Tibial artery (tissue), 4 donors: Measurements from ENCODE around the gene ANTXR2.

ENCODE experiments used
- DNase-seq, 2 donors: peaks; one replicate each; pipeline ENCODE4 v3.0.0-alpha.2; 2019
- H3K27ac ChIP-seq, 2 donors: fragments of 200-600 bp; sonication (generic) in 1 of 2; 1 replicate in 1 of 2; 2 replicates in 1 of 2; pipeline ENCODE4 v1.5.1; 2018 to 2019; ENCODE audit warnings: mild to moderate bottlenecking in 1 of 2
- H3K27me3 ChIP-seq, 2 donors: fragments of 200-600 bp; sonication (generic) in 1 of 2; one replicate each; pipeline versions ENCODE4 v1.5.1 to v1.6.0; 2016 to 2019
- H3K36me3 ChIP-seq, 3 donors: fragments of 200-600 bp; sonication (generic) in 2 of 3; one replicate each; pipeline ENCODE4 v1.5.1; 2016 to 2019; ENCODE audit warnings: mild to moderate bottlenecking in 2 of 3
- H3K4me1 ChIP-seq, 4 donors: fragments of 200-600 bp; sonication (generic) in 2 of 4; 1 replicate in 3 of 4; 2 replicates in 1 of 4; pipeline ENCODE4 v1.5.1; 2016 to 2019
- H3K4me3 ChIP-seq, 2 donors: fragments of 200-600 bp; sonication (generic) in 1 of 2; 1 replicate in 1 of 2; 2 replicates in 1 of 2; pipeline ENCODE4 v1.5.1; 2018 to 2019; ENCODE audit warnings: mild to moderate bottlenecking in 2 of 2
- H3K9me3 ChIP-seq, 3 donors: fragments of 200-600 bp; sonication (generic) in 1 of 3; one replicate each; pipeline ENCODE4 v1.5.1; 2016 to 2019
- CTCF ChIP-seq, 2 experiments: fragments of 200-600 bp in 1 of 2; fragments of 450-650 bp in 1 of 2; IDR thresholded peaks; one replicate each; pipeline ENCODE4 v1.5.1; 2017 to 2019; ENCODE audit warnings: antibody characterized with exemption in 2 of 2, mild to moderate bottlenecking in 1 of 2, moderate library complexity in 1 of 2
- intact Hi-C: fragments of 100-400 bp; cut with DNase I; formaldehyde crosslinking; loops from one replicate; pipeline ENCODE4 v1.15.0; 2023; ENCODE audit warnings: low total_unique reads

The ANTXR2 gene

GRCh38 chr4:80035336-80035735 lies 37.7 kb downstream of the ANTXR2 start:
- DNase-seq, result no peak
- intact Hi-C loops, result no loop called here
- TF ChIP-seq CTCF (IDR thresholded peaks at IDR 0.05), result no peak
- Histone ChIP-seq H3K4me1 (peaks cover 0 to 19% (median 0%) of the 10 kb centered on the region in 4 donors), H3K4me3 (no peak overlapping the region), H3K27ac (no peak overlapping the region), H3K9me3 (no peaks in the 10 kb centered on the region), H3K36me3 (peaks cover 3 to 23% (median 18%) of the 10 kb centered on the region in 3 donors), H3K27me3 (no peaks in the 10 kb centered on the region)

- DNase-seq, result no peak
- Histone ChIP-seq H3K9me3 (no peaks in the 10 kb centered on the region), H3K36me3 (peaks cover 12 to 36% (median 32%) of the 10 kb centered on the region in 3 donors), H3K27ac (no peak overlapping the region), H3K4me1 (peaks cover 0 to 19% (median 0%) of the 10 kb centered on the region in 4 donors), H3K27me3 (no peaks in the 10 kb centered on the region), H3K4me3 (no peak overlapping the region)
- TF ChIP-seq CTCF (IDR thresholded peaks at IDR 0.05), result no peak
- intact Hi-C loops, result no loop called here
Observed at GRCh38 chr4:80033581-80033980, 39.4 kb downstream of the ANTXR2 start.

GRCh38 chr4:80029364-80029763 lies 43.7 kb downstream of the ANTXR2 start:
- TF ChIP-seq CTCF (IDR thresholded peaks at IDR 0.05), result no peak
- Histone ChIP-seq H3K4me1 (no peaks in the 10 kb centered on the region), H3K36me3 (peaks cover 24 to 62% (median 49%) of the 10 kb centered on the region in 3 donors), H3K4me3 (no peak overlapping the region), H3K27me3 (no peaks in the 10 kb centered on the region), H3K9me3 (no peaks in the 10 kb centered on the region), H3K27ac (no peak overlapping the region)
- intact Hi-C loops, result no loop called here
- DNase-seq, result no peak

- no peak for TF ChIP-seq CTCF (IDR thresholded peaks at IDR 0.05)
- no peak for DNase-seq
- Histone ChIP-seq H3K4me3 (no peak overlapping the region), H3K4me1 (no peaks in the 10 kb centered on the region), H3K9me3 (no peaks in the 10 kb centered on the region), H3K27me3 (no peaks in the 10 kb centered on the region), H3K27ac (no peak overlapping the region), H3K36me3 (peaks cover 35 to 72% (median 53%) of the 10 kb centered on the region in 3 donors)
- intact Hi-C loops, result no loop called here
Observed at GRCh38 chr4:80027611-80028010, 45.4 kb downstream of the ANTXR2 start.

- intact Hi-C loops, result no loop called here
- H3K4me3 ChIP-seq, result no peak overlapping the region
- no peaks in the 10 kb centered on the region for H3K9me3 ChIP-seq
- H3K27ac ChIP-seq, result no peak overlapping the region
- no peak for TF ChIP-seq CTCF (IDR thresholded peaks at IDR 0.05)
- H3K27me3 ChIP-seq, result no peaks in the 10 kb centered on the region
- DNase-seq, result no peak
- peaks cover 35 to 67% (median 55%) of the 10 kb centered on the region in 3 donors for H3K36me3 ChIP-seq
- no peaks in the 10 kb centered on the region for H3K4me1 ChIP-seq
Observed at GRCh38 chr4:80026100-80026499, 46.9 kb downstream of the ANTXR2 start.

GRCh38 chr4:80024335-80024734 lies 48.7 kb downstream of the ANTXR2 start:
- intact Hi-C loops, result no loop called here
- TF ChIP-seq CTCF (IDR thresholded peaks at IDR 0.05), result no peak
- Histone ChIP-seq H3K27ac (no peak overlapping the region), H3K9me3 (no peaks in the 10 kb centered on the region), H3K4me1 (no peaks in the 10 kb centered on the region), H3K27me3 (no peaks in the 10 kb centered on the region), H3K4me3 (no peak overlapping the region), H3K36me3 (peaks cover 27 to 52% (median 42%) of the 10 kb centered on the region in 3 donors)
- DNase-seq, result no peak
